GM12892 (cell line): ENCODE measurements around the gene TDRD6.

Experiments
- POLR2A ChIP-seq: IDR thresholded peaks from 2 replicates; pipeline ENCODE4 v1.6.1; 2011; ENCODE audit warnings: low read depth, low read length, control low read depth
- TAF1 ChIP-seq: IDR thresholded peaks from 2 replicates; pipeline ENCODE4 v1.6.1; 2011; ENCODE audit warnings: low read depth, mild to moderate bottlenecking, control low read depth, low read length, borderline replicate concordance

GRCh38 chr6:46637933-46638332 lies 49.8 kb upstream of the TDRD6 start:
- TF ChIP-seq POLR2A (no peak), TAF1 (no peak)
